Fibroblast of villous mesenchyme (primary cell): ENCODE results near the gene RNLS. TPM values are rescaled to one million over a fixed set of nuclear protein-coding genes. Genes with fewer than 3 reads are reported as not detected.

Source experiments
- DNase-seq: peaks from one replicate; pipeline ENCODE4 v3.0.0-alpha.2; 2010; ENCODE audit warnings: low read depth
- H3K4me3 ChIP-seq: 2 replicates; pipeline ENCODE4 v1.5.1; 2011; ENCODE audit warnings: low read depth, mild to moderate bottlenecking, low read length
- CTCF ChIP-seq: IDR thresholded peaks from 2 replicates; pipeline ENCODE4 v1.5.1; 2012; ENCODE audit warnings: low read depth, mild to moderate bottlenecking, low read length; ENCODE audit not compliant: insufficient read depth
- total RNA-seq: library from RNA; depleted of rRNA; stranded (reverse); fragments of >200 nt; gene quantifications from 2 replicates; pipeline ENCODE4 v1.2.3, GENCODE V29; 2012

The RNLS gene
- total RNA-seq, 1 donor, result 14.2 TPM

GRCh38 chr10:88455831-88456230, 127.3 kb downstream of the RNLS start:
- DNase-seq, result peak; percentile 74
- TF ChIP-seq CTCF, result no peak
- no peak overlapping the region for H3K4me3 ChIP-seq

- TF ChIP-seq CTCF, result no peak
- DNase-seq, result no peak
These were observed 132.9 kb downstream of the RNLS start for GRCh38 chr10:88450201-88450600.

GRCh38 chr10:88442716-88443115, 140.4 kb downstream of the RNLS start:
- TF ChIP-seq CTCF, result no peak

More at GRCh38 chr10:88450201-88450600, 132.9 kb downstream of the RNLS start:
- H3K4me3 ChIP-seq, result no peak overlapping the region

GRCh38 chr10:88440541-88440940, 142.6 kb downstream of the RNLS start:
- no peak for TF ChIP-seq CTCF
- H3K4me3 ChIP-seq, result no peak overlapping the region
- no peak for DNase-seq

More at GRCh38 chr10:88442716-88443115, 140.4 kb downstream of the RNLS start:
- H3K4me3 ChIP-seq, result no peak overlapping the region
- DNase-seq, result no peak

- no peak overlapping the region for H3K4me3 ChIP-seq
- no peak for TF ChIP-seq CTCF
- DNase-seq, result no peak
These were observed 143.2 kb downstream of the RNLS start for GRCh38 chr10:88439932-88440331.

GRCh38 chr10:88437411-88437810, 145.7 kb downstream of the RNLS start:
- H3K4me3 ChIP-seq, result no peak overlapping the region
- TF ChIP-seq CTCF, result no peak
- DNase-seq, result peak; percentile 20

- peak; percentile 17 for DNase-seq
- TF ChIP-seq CTCF, result no peak
- no peak overlapping the region for H3K4me3 ChIP-seq
These were observed 149.4 kb downstream of the RNLS start for GRCh38 chr10:88433565-88434186.
